Measurements from ENCODE around the gene SLC48A1. TPM values are rescaled to one million over a fixed set of nuclear protein-coding genes. Genes with fewer than 3 reads are reported as not detected.

SLC48A1 gene
- total RNA-seq, 4 donors from 2014 or later, result 14.9 to 21.5 (median 15.9) TPM

- Histone ChIP-seq H3K4me1 (peaks cover 0 to 19% (median 17%) of the 10 kb centered on the region in 4 donors), H3K27ac (no peak overlapping the region), H3K9me3 (no peaks in the 10 kb centered on the region), H3K27me3 (no peaks in the 10 kb centered on the region), H3K36me3 (no peaks in the 10 kb centered on the region), H3K4me3 (no peak overlapping the region)
- no peak for DNase-seq
- TF ChIP-seq CTCF (IDR thresholded peaks at IDR 0.05) (no peak), POLR2A (IDR thresholded peaks at IDR 0.05) (no peak)
Measured at GRCh38 chr12:47744778-47745436, 28.1 kb upstream of the SLC48A1 start.

- no peaks in the 10 kb centered on the region for H3K9me3 ChIP-seq
- no peak overlapping the region for H3K27ac ChIP-seq
- H3K4me1 ChIP-seq, result peaks cover 0 to 15% (median 10%) of the 10 kb centered on the region in 4 donors
- DNase-seq, result no peak
- H3K27me3 ChIP-seq, result no peaks in the 10 kb centered on the region
- H3K36me3 ChIP-seq, result no peaks in the 10 kb centered on the region
- no peak overlapping the region for H3K4me3 ChIP-seq
- TF ChIP-seq CTCF (IDR thresholded peaks at IDR 0.05) (no peak), POLR2A (IDR thresholded peaks at IDR 0.05) (no peak)
Measured at GRCh38 chr12:47745485-47746041, 27.5 kb upstream of the SLC48A1 start.

- Histone ChIP-seq H3K27me3 (no peaks in the 10 kb centered on the region), H3K4me3 (no peak overlapping the region), H3K36me3 (no peaks in the 10 kb centered on the region), H3K9me3 (no peaks in the 10 kb centered on the region), H3K4me1 (peaks cover 0 to 10% (median 5%) of the 10 kb centered on the region in 4 donors), H3K27ac (no peak overlapping the region)
- no peak for DNase-seq
- TF ChIP-seq POLR2A (IDR thresholded peaks at IDR 0.05), result no peak
- no peak for TF ChIP-seq CTCF (IDR thresholded peaks at IDR 0.05)
Measured at GRCh38 chr12:47746073-47746472, 27.0 kb upstream of the SLC48A1 start.

- Histone ChIP-seq H3K36me3 (no peaks in the 10 kb centered on the region), H3K27ac (no peak overlapping the region), H3K27me3 (no peaks in the 10 kb centered on the region), H3K9me3 (no peaks in the 10 kb centered on the region), H3K4me1 (peaks cover 0 to 7% (median under 1%) of the 10 kb centered on the region in 4 donors), H3K4me3 (no peak overlapping the region)
- no peak for DNase-seq
- TF ChIP-seq CTCF (IDR thresholded peaks at IDR 0.05) (no peak), POLR2A (IDR thresholded peaks at IDR 0.05) (no peak)
Measured at GRCh38 chr12:47746523-47746922, 26.5 kb upstream of the SLC48A1 start.

- no peaks in the 10 kb centered on the region for H3K27me3 ChIP-seq
- DNase-seq, result no peak
- no peaks in the 10 kb centered on the region for H3K36me3 ChIP-seq
- no peak overlapping the region for H3K27ac ChIP-seq
- no peaks in the 10 kb centered on the region for H3K9me3 ChIP-seq
- no peak overlapping the region for H3K4me3 ChIP-seq
- TF ChIP-seq POLR2A (IDR thresholded peaks at IDR 0.05) (no peak), CTCF (IDR thresholded peaks at IDR 0.05) (no peak)
- H3K4me1 ChIP-seq, result peaks cover 0 to 7% (median 0%) of the 10 kb centered on the region in 4 donors
Measured at GRCh38 chr12:47747126-47747525, 25.9 kb upstream of the SLC48A1 start.
